K562 (cell line): Measurements from ENCODE around the gene FIBP. TPM values are rescaled to one million over a fixed set of nuclear protein-coding genes. Genes with fewer than 3 reads are reported as not detected.

Experiments
- CBFB ChIP-seq: sonication (generic); formaldehyde crosslinking; IDR thresholded peaks from 2 replicates; pipeline ENCODE4 v1.4.0; 2020; ENCODE audit warnings: mild to moderate bottlenecking, missing genetic modification reagents
- CBX1 ChIP-seq: sonication (generic); IDR thresholded peaks from 2 replicates; pipeline ENCODE4 v1.6.1; 2016; ENCODE audit warnings: antibody characterized with exemption, low read depth, mild to moderate bottlenecking
- CLOCK ChIP-seq: fragments of 250-450 bp; sonication (Bioruptor Pico); IDR thresholded peaks from 2 replicates; pipeline ENCODE4 v1.4.0; 2020; ENCODE audit warnings: mild to moderate bottlenecking, moderate library complexity, borderline replicate concordance
- ELF1 ChIP-seq: fragments of 200-800 bp; sonication (Bioruptor generic); IDR thresholded peaks from 2 replicates; pipeline ENCODE4 v1.6.1; 2016; ENCODE audit warnings: missing genetic modification characterization, missing compliant biosample characterization
- HDAC3 ChIP-seq: fragments of 450-650 bp; IDR thresholded peaks from 2 replicates; pipeline ENCODE4 v1.6.1; 2018; ENCODE audit warnings: borderline replicate concordance, mild to moderate bottlenecking, moderate library complexity; ENCODE audit not compliant: partially characterized antibody
- NFIX ChIP-seq: fragments of 250-450 bp; sonication (Bioruptor Pico); IDR thresholded peaks from 2 replicates; pipeline ENCODE4 v1.4.0; 2020; ENCODE audit warnings: low read depth, mild to moderate bottlenecking, moderate library complexity
- SIN3B ChIP-seq: fragments of 450-650 bp; IDR thresholded peaks from 2 replicates; pipeline ENCODE4 v1.6.1; 2017; ENCODE audit warnings: low read depth, mild to moderate bottlenecking, moderate library complexity
- SRF ChIP-seq, 2 experiments: fragments of 250-450, 450-650 bp in 1 of 2; sonication (Bioruptor Pico) in 1 of 2; sonication (generic) in 1 of 2; formaldehyde crosslinking; IDR thresholded peaks; 2 replicates each; pipeline versions ENCODE4 v1.5.0 to v1.5.1; 2020 to 2022; ENCODE audit warnings: mild to moderate bottlenecking in 1 of 2, missing genetic modification reagents in 1 of 2
- TAF1 ChIP-seq: IDR thresholded peaks from 2 replicates; pipeline ENCODE4 v1.6.1; 2011; ENCODE audit warnings: mild to moderate bottlenecking, low read length, moderate library complexity; ENCODE audit not compliant: insufficient read depth, control insufficient read depth, severe bottlenecking; ENCODE audit errors: extremely low read depth
- TBL1XR1 ChIP-seq, 2 experiments: IDR thresholded peaks; 2 replicates each; pipeline ENCODE4 v1.6.1; 2012; ENCODE audit warnings: improper control_type of control experiment in 2 of 2, low read length in 2 of 2, mild to moderate bottlenecking in 1 of 2
- THAP12 ChIP-seq: fragments of 250-450 bp; sonication (Bioruptor Pico); IDR thresholded peaks from 2 replicates; pipeline ENCODE4 v1.9.0; 2021; ENCODE audit warnings: mild to moderate bottlenecking, inconsistent platforms
- ZNF639 ChIP-seq, 2 experiments: fragments of 200-800 bp in 1 of 2; sonication (Bioruptor generic) in 1 of 2; sonication (generic) in 1 of 2; formaldehyde crosslinking in 1 of 2; IDR thresholded peaks in 1 of 2; conservative IDR thresholded peaks in 1 of 2; 2 replicates each; pipeline versions ENCODE4 v1.5.0 to v1.6.1; 2016 to 2020; ENCODE audit warnings: missing compliant biosample characterization in 1 of 2, missing genetic modification characterization in 1 of 2, missing genetic modification reagents in 1 of 2
- polyA plus RNA-seq, 8 experiments: library from polyadenylated mRNA; depleted of rRNA in 4 of 8; stranded (reverse) in 5 of 8; unstranded in 3 of 8; fragments of >200 nt; fragmentation: Nextera tagmentation in 2 of 8; fragmentation: Illumina TruSeq in 1 of 8; extraction: Ambion mirVana in 2 of 8; extraction: Trizol in 1 of 8; gene quantifications; 2 replicates each; pipeline versions ENCODE4 v1.2.1 to v1.2.3, GENCODE V29; 2011 to 2014; ENCODE audit warnings: inconsistent platforms in 1 of 8, missing spikeins in 1 of 8
- total RNA-seq, 7 experiments: library from RNA; depleted of rRNA in 6 of 7; stranded (reverse); fragments of >200 nt in 6 of 7; fragmentation: Illumina TruSeq in 2 of 7; extraction: Trizol in 2 of 7; gene quantifications; 2 replicates each; pipeline versions ENCODE4 v1.2.1 to v1.2.3, GENCODE V29; 2011 to 2021; ENCODE audit warnings: low replicate concordance in 1 of 7
- TF ChIP-seq, protein P1 (sequence below): sonication (generic); formaldehyde crosslinking; IDR thresholded peaks from 2 replicates; pipeline ENCODE4 v1.8.0; 2022; ENCODE audit warnings: mild to moderate bottlenecking, missing genetic modification reagents

Gene FIBP
- total and polyA plus RNA-seq, 9 of the 15 experiments (the other 6 are each of a cell fraction or from before 2014, with no cell fraction given): 41.2 to 79.2 (median 48.6) TPM

DNA sequence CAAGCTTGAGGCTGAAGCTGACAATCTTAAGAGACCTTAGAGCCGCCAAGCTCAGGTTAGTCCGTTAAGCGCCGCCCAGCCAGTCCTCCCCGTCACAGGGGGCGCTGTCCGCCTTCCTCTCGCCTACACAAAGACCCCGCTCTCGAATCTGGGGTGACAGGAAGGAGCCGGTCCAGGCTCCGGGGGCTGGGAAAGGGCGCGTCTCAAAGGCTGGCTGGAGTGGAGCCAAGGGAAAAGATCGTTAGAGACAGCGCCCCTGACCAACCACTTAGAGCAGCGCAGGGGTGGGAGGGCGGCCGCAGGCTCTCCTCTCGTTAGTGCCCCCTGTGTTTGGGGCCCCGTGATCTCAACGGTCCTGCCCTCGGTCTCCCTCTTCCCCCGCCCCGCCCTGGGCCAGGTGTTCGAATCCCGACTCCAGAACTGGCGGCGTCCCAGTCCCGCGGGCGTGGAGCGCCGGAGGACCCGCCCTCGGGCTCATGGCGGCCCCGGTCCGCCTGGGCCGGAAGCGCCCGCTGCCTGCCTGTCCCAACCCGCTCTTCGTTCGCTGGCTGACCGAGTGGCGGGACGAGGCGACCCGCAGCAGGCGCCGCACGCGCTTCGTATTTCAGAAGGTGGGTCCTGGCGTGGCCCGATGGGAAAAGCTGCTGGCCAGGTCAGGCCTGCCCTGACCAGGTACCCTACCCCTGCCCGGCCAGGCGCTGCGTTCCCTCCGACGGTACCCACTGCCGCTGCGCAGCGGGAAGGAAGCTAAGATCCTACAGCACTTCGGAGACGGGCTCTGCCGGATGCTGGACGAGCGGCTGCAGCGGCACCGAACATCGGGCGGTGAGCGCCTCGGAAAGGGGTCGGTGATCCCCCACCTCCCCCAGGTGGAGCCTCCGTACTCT is 27.8 kb downstream of the FIBP start, which contains the start of gene MUS81 (continued):
- TF ChIP-seq CLOCK: no peak
- TF ChIP-seq SIN3B: peak; percentile 61
- TF ChIP-seq SRF (CRISPR knock-in tag; IDR thresholded peaks at IDR 0.05): peak in 1 of 2 experiments; percentile 84; a peak in 3 of 4 replicates
- peak; percentile 13 for TF ChIP-seq HDAC3
- peak; percentile 52; the same call in 1 of the 2 replicates for TF ChIP-seq NFIX (CRISPR knock-in tag)
- TF ChIP-seq TAF1: peak; percentile 90
- TF ChIP-seq ELF1: peak; percentile 70; the same call in 1 of the 2 replicates
- TF ChIP-seq THAP12 (CRISPR knock-in tag): peak; percentile 100
- peak; percentile 28 to 55; a peak in 1 of 4 replicates for TF ChIP-seq TBL1XR1 (IDR thresholded peaks at IDR 0.05; ENCODE audit: low read length in 2 of 2)
- peak in 1 of 2 experiments; percentile 92; a peak in 3 of 4 replicates for TF ChIP-seq ZNF639 (CRISPR knock-in tag; conservative IDR thresholded peaks at IDR 0.05 in 1 of 2, IDR thresholded peaks at IDR 0.05 in 1 of 2)
- TF ChIP-seq, protein P1, sequence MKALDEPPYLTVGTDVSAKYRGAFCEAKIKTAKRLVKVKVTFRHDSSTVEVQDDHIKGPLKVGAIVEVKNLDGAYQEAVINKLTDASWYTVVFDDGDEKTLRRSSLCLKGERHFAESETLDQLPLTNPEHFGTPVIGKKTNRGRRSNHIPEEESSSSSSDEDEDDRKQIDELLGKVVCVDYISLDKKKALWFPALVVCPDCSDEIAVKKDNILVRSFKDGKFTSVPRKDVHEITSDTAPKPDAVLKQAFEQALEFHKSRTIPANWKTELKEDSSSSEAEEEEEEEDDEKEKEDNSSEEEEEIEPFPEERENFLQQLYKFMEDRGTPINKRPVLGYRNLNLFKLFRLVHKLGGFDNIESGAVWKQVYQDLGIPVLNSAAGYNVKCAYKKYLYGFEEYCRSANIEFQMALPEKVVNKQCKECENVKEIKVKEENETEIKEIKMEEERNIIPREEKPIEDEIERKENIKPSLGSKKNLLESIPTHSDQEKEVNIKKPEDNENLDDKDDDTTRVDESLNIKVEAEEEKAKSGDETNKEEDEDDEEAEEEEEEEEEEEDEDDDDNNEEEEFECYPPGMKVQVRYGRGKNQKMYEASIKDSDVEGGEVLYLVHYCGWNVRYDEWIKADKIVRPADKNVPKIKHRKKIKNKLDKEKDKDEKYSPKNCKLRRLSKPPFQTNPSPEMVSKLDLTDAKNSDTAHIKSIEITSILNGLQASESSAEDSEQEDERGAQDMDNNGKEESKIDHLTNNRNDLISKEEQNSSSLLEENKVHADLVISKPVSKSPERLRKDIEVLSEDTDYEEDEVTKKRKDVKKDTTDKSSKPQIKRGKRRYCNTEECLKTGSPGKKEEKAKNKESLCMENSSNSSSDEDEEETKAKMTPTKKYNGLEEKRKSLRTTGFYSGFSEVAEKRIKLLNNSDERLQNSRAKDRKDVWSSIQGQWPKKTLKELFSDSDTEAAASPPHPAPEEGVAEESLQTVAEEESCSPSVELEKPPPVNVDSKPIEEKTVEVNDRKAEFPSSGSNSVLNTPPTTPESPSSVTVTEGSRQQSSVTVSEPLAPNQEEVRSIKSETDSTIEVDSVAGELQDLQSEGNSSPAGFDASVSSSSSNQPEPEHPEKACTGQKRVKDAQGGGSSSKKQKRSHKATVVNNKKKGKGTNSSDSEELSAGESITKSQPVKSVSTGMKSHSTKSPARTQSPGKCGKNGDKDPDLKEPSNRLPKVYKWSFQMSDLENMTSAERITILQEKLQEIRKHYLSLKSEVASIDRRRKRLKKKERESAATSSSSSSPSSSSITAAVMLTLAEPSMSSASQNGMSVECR (CRISPR knock-in tag): peak; percentile 73
- TF ChIP-seq CBX1: peak; percentile 64; the same call in 1 of the 2 replicates
- TF ChIP-seq CBFB (CRISPR knock-in tag): no peak
